ENCODE results near the gene DAW1.

Gene DAW1

DNA sequence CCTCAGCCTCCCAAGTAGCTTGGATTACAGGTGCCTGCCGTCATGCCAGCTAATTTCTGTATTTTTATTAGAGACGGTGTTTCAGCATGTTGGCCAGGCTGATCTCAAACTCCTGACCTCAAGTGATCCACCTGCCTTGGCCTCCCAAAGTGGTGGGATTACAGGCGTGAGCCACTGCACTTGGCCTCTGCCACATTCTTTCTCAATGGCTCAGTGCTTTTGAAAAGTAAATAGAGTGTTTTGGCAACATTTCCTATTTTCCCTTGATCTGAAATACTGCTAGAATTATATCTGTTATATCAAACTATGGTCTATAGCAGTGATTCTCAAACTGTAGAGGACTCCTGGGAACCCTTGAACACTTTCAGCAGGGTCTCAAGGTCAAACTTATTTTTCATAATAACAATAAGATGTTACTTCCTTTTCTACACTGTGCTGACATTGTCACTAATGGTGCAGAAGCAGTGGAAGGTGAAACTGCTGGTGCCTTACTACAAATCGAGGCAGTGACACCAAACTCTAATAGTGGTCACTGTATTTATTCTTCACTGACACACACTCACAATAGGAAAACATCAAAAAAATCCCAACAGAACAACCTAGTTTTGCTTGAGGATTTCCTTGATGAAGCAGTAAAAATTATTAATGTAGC is 10.6 kb downstream of the DAW1 start:
- no peaks in the 10 kb centered on the region for H3K36me3 ChIP-seq (ENCODE audit: control insufficient read depth, insufficient read depth, low read length, severe bottlenecking)
- no peak overlapping the region for H3K4me3 ChIP-seq (ENCODE audit: low read length)
- H3K9me3 ChIP-seq (ENCODE audit: control insufficient read depth, low read length): no peaks in the 10 kb centered on the region
- peaks cover 32% of the 10 kb centered on the region for H3K4me1 ChIP-seq (ENCODE audit: control insufficient read depth, insufficient read depth, low read length)
- no peaks in the 10 kb centered on the region for H3K27me3 ChIP-seq (replicated peaks; ENCODE audit: control insufficient read depth, insufficient read depth, low read length)
- DNase-seq (ENCODE audit: low read depth): peak; percentile 44
- H3K9ac ChIP-seq (ENCODE audit: low read length): no peak overlapping the region

- peak overlapping the region; percentile 41 for H3K9ac ChIP-seq (ENCODE audit: low read length)
- H3K4me3 ChIP-seq (ENCODE audit: low read length): no peak overlapping the region
- peaks cover 23% of the 10 kb centered on the region for H3K4me1 ChIP-seq (ENCODE audit: control insufficient read depth, insufficient read depth, low read length)
- H3K27me3 ChIP-seq (replicated peaks; ENCODE audit: control insufficient read depth, insufficient read depth, low read length): no peaks in the 10 kb centered on the region
- DNase-seq (ENCODE audit: low read depth): peak; percentile 62
- no peaks in the 10 kb centered on the region for H3K9me3 ChIP-seq (ENCODE audit: control insufficient read depth, low read length)
- H3K36me3 ChIP-seq (ENCODE audit: control insufficient read depth, insufficient read depth, low read length, severe bottlenecking): no peaks in the 10 kb centered on the region
Observed at GRCh38 chr2:227884511-227884947, 13.1 kb downstream of the DAW1 start.

- no peaks in the 10 kb centered on the region for H3K9me3 ChIP-seq (ENCODE audit: control insufficient read depth, low read length)
- no peaks in the 10 kb centered on the region for H3K36me3 ChIP-seq (ENCODE audit: control insufficient read depth, insufficient read depth, low read length, severe bottlenecking)
- no peak overlapping the region for H3K9ac ChIP-seq (ENCODE audit: low read length)
- peaks cover 19% of the 10 kb centered on the region for H3K4me1 ChIP-seq (ENCODE audit: control insufficient read depth, insufficient read depth, low read length)
- H3K4me3 ChIP-seq (ENCODE audit: low read length): no peak overlapping the region
- no peak for DNase-seq (ENCODE audit: low read depth)
- no peaks in the 10 kb centered on the region for H3K27me3 ChIP-seq (replicated peaks; ENCODE audit: control insufficient read depth, insufficient read depth, low read length)
Observed at GRCh38 chr2:227886149-227886548, 14.7 kb downstream of the DAW1 start.

DNA sequence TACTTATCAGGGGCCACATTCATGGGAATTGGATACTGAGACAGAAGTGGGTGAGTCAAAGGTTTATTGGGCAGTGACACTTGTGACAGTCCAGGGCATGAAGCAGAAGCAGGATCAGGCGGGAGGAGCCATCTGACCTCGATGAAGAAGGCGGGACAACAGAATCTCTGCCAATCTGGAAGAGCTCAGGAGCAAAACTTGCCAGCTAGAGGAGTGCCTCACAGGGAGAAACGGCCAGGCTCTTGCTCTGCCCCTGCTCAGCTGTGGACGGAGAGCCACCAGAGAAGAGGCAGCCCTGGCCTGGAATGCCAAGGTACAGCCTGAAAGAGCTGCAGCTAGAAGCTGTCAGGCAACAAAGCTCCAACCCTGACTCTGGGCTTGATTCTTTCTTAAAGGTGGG is 16.9 kb downstream of the DAW1 start:
- no peaks in the 10 kb centered on the region for H3K9me3 ChIP-seq (ENCODE audit: control insufficient read depth, low read length)
- no peak overlapping the region for H3K4me3 ChIP-seq (ENCODE audit: low read length)
- H3K36me3 ChIP-seq (ENCODE audit: control insufficient read depth, insufficient read depth, low read length, severe bottlenecking): no peaks in the 10 kb centered on the region
- peak overlapping the region; percentile 14 for H3K9ac ChIP-seq (ENCODE audit: low read length)
- no peak for DNase-seq (ENCODE audit: low read depth)
- H3K27me3 ChIP-seq (replicated peaks; ENCODE audit: control insufficient read depth, insufficient read depth, low read length): no peaks in the 10 kb centered on the region
- H3K4me1 ChIP-seq (ENCODE audit: control insufficient read depth, insufficient read depth, low read length): peaks cover 15% of the 10 kb centered on the region

DNA sequence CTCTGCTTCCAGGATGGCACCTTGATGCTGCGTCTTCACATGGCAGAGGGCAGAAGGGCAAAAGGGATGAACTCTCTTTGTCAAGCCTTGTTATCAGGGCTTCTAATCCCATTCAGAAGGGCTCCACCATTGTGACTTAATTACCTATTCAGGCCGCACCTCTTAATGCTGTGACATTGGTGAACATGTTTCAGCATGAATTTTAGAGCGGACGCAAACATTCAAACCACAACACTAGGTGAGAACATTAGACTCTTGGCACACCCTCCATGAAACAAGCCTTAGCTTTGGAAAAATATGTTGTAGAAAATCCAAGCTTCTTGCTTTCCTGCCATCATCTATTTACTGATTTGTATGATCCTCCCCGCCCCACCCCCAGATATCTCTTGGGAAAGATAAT is 17.9 kb downstream of the DAW1 start:
- no peaks in the 10 kb centered on the region for H3K27me3 ChIP-seq (replicated peaks; ENCODE audit: control insufficient read depth, insufficient read depth, low read length)
- H3K36me3 ChIP-seq (ENCODE audit: control insufficient read depth, insufficient read depth, low read length, severe bottlenecking): no peaks in the 10 kb centered on the region
- peaks cover 15% of the 10 kb centered on the region for H3K4me1 ChIP-seq (ENCODE audit: control insufficient read depth, insufficient read depth, low read length)
- no peaks in the 10 kb centered on the region for H3K9me3 ChIP-seq (ENCODE audit: control insufficient read depth, low read length)
- H3K9ac ChIP-seq (ENCODE audit: low read length): no peak overlapping the region
- no peak for DNase-seq (ENCODE audit: low read depth)
- no peak overlapping the region for H3K4me3 ChIP-seq (ENCODE audit: low read length)

DNA sequence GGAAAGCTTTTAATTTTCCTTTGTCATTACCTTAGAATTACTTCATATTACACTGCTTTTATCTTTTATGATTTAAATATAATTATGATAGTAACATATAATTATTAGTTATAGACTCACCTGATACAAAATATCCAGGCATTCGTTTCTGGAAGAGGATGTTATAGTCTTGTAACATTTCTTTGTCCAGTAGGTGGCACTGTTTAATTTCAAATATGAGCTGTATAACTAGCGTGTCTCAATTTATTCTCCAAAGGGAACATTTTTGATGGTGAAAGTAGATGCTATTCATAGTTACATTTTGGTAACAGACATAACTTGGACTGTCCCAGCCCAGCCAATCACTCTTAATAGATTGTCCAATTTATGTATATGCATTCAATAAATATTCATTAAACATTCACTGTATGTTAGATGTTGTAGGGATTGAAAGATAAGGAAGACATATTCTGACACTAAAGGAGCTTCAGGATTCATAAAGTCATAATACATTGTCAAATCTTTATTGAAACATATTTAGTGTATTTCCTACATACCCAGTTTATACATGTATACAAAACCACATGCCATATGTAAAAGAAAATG is 19.2 kb downstream of the DAW1 start:
- Histone ChIP-seq H3K9me3 (ENCODE audit: control insufficient read depth, low read length) (no peaks in the 10 kb centered on the region), H3K9ac (ENCODE audit: low read length) (no peak overlapping the region), H3K4me3 (ENCODE audit: low read length) (no peak overlapping the region), H3K27me3 (replicated peaks; ENCODE audit: control insufficient read depth, insufficient read depth, low read length) (no peaks in the 10 kb centered on the region), H3K4me1 (ENCODE audit: control insufficient read depth, insufficient read depth, low read length) (peaks cover 15% of the 10 kb centered on the region), H3K36me3 (ENCODE audit: control insufficient read depth, insufficient read depth, low read length, severe bottlenecking) (no peaks in the 10 kb centered on the region)
- peak; percentile 93 for DNase-seq (ENCODE audit: low read depth)

- H3K9ac ChIP-seq (ENCODE audit: low read length): no peak overlapping the region
- no peak overlapping the region for H3K4me3 ChIP-seq (ENCODE audit: low read length)
- no peaks in the 10 kb centered on the region for H3K9me3 ChIP-seq (ENCODE audit: control insufficient read depth, low read length)
- no peak for DNase-seq (ENCODE audit: low read depth)
- peaks cover 15% of the 10 kb centered on the region for H3K4me1 ChIP-seq (ENCODE audit: control insufficient read depth, insufficient read depth, low read length)
- H3K27me3 ChIP-seq (replicated peaks; ENCODE audit: control insufficient read depth, insufficient read depth, low read length): no peaks in the 10 kb centered on the region
- no peaks in the 10 kb centered on the region for H3K36me3 ChIP-seq (ENCODE audit: control insufficient read depth, insufficient read depth, low read length, severe bottlenecking)
Observed at GRCh38 chr2:227891673-227892072, 20.2 kb downstream of the DAW1 start.

- no peaks in the 10 kb centered on the region for H3K4me1 ChIP-seq (ENCODE audit: control insufficient read depth, insufficient read depth, low read length)
- no peak for DNase-seq (ENCODE audit: low read depth)
- no peaks in the 10 kb centered on the region for H3K9me3 ChIP-seq (ENCODE audit: control insufficient read depth, low read length)
- no peaks in the 10 kb centered on the region for H3K36me3 ChIP-seq (ENCODE audit: control insufficient read depth, insufficient read depth, low read length, severe bottlenecking)
- H3K9ac ChIP-seq (ENCODE audit: low read length): no peak overlapping the region
- no peaks in the 10 kb centered on the region for H3K27me3 ChIP-seq (replicated peaks; ENCODE audit: control insufficient read depth, insufficient read depth, low read length)
- H3K4me3 ChIP-seq (ENCODE audit: low read length): no peak overlapping the region
Observed at GRCh38 chr2:227903381-227903780, 31.9 kb downstream of the DAW1 start.

- peak; percentile 11 for DNase-seq (ENCODE audit: low read depth)
- H3K9ac ChIP-seq (ENCODE audit: low read length): no peak overlapping the region
- no peaks in the 10 kb centered on the region for H3K4me1 ChIP-seq (ENCODE audit: control insufficient read depth, insufficient read depth, low read length)
- H3K27me3 ChIP-seq (replicated peaks; ENCODE audit: control insufficient read depth, insufficient read depth, low read length): no peaks in the 10 kb centered on the region
- no peaks in the 10 kb centered on the region for H3K36me3 ChIP-seq (ENCODE audit: control insufficient read depth, insufficient read depth, low read length, severe bottlenecking)
- H3K9me3 ChIP-seq (ENCODE audit: control insufficient read depth, low read length): no peaks in the 10 kb centered on the region
- H3K4me3 ChIP-seq (ENCODE audit: low read length): no peak overlapping the region
Observed at GRCh38 chr2:227906991-227907390, 35.6 kb downstream of the DAW1 start.

- no peak for DNase-seq (ENCODE audit: low read depth)
- Histone ChIP-seq H3K27me3 (replicated peaks; ENCODE audit: control insufficient read depth, insufficient read depth, low read length) (no peaks in the 10 kb centered on the region), H3K4me3 (ENCODE audit: low read length) (no peak overlapping the region), H3K9ac (ENCODE audit: low read length) (no peak overlapping the region), H3K36me3 (ENCODE audit: control insufficient read depth, insufficient read depth, low read length, severe bottlenecking) (no peaks in the 10 kb centered on the region), H3K9me3 (ENCODE audit: control insufficient read depth, low read length) (no peaks in the 10 kb centered on the region), H3K4me1 (ENCODE audit: control insufficient read depth, insufficient read depth, low read length) (no peaks in the 10 kb centered on the region)
Observed at GRCh38 chr2:227908266-227909054, 37.0 kb downstream of the DAW1 start.

DNA sequence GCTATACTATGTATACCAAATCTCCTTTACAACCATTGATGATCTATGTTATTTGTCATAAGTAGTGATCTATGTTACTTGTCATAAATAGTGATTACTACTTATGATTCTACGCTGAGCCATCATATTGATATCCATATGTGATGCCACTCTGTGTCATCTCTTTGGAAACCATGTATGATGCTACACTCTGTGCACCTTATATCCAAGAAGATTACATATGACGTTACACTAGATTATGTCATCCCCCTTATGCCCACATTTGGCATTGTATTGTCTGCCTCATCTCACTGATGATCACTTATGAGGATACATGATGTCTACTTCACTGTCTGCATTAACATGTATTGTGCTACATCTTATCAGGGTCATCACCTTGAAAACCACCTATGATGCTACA is 42.9 kb downstream of the DAW1 start:
- H3K36me3 ChIP-seq (ENCODE audit: control insufficient read depth, insufficient read depth, low read length, severe bottlenecking): no peaks in the 10 kb centered on the region
- H3K4me1 ChIP-seq (ENCODE audit: control insufficient read depth, insufficient read depth, low read length): no peaks in the 10 kb centered on the region
- H3K27me3 ChIP-seq (replicated peaks; ENCODE audit: control insufficient read depth, insufficient read depth, low read length): no peaks in the 10 kb centered on the region

More for the DNA sequence above, 42.9 kb downstream of the DAW1 start:
- no peaks in the 10 kb centered on the region for H3K9me3 ChIP-seq (ENCODE audit: control insufficient read depth, low read length)
- no peak overlapping the region for H3K4me3 ChIP-seq (ENCODE audit: low read length)
- DNase-seq (ENCODE audit: low read depth): no peak
- no peak overlapping the region for H3K9ac ChIP-seq (ENCODE audit: low read length)

Data from adipocyte (in vitro differentiated cells).